Activated CD4-positive, alpha-beta memory T cell treated with anti-CD3 and anti-CD28 coated beads, Interleukin-2, amount 10 ng/mL, durations not matched to agents 7 days and 5 days (primary cell): Measurements from ENCODE around the gene LRP1. TPM values are rescaled to one million over a fixed set of nuclear protein-coding genes. Genes with fewer than 3 reads are reported as not detected.

Experiments
- CTCF ChIA-PET: fragments of 350-600 bp; sonication (Branson Sonifier 250); formaldehyde crosslinking; loops from one replicate; lab custom pipeline; 2021; ENCODE audit warnings: antibody characterized with exemption, inconsistent platforms; lab: Charles Lee
- POLR2A ChIA-PET: fragments of 350-600 bp; sonication (Branson Sonifier 250); formaldehyde crosslinking; loops from one replicate; lab custom pipeline; 2021; ENCODE audit warnings: antibody characterized with exemption; lab: Charles Lee
- DNase-seq: peaks from one replicate; pipeline ENCODE4 v3.0.0-alpha.2; 2020
- H3K27ac Mint-ChIP-seq: one replicate; pipeline ENCODE4 v1.8.0; 2021; ENCODE audit warnings: mild to moderate bottlenecking, mixed read lengths
- H3K27me3 Mint-ChIP-seq: one replicate; pipeline ENCODE4 v1.8.0; 2021; ENCODE audit warnings: mixed read lengths
- H3K36me3 Mint-ChIP-seq: one replicate; pipeline ENCODE4 v1.8.0; 2021; ENCODE audit warnings: low read depth, mixed read lengths
- H3K4me1 Mint-ChIP-seq: one replicate; pipeline ENCODE4 v1.8.0; 2021; ENCODE audit warnings: mixed read lengths
- H3K4me3 Mint-ChIP-seq: one replicate; pipeline ENCODE4 v1.8.0; 2021; ENCODE audit warnings: mild to moderate bottlenecking, mixed read lengths
- H3K9me3 Mint-ChIP-seq: one replicate; pipeline ENCODE4 v1.8.0; 2021; ENCODE audit warnings: mixed read lengths
- total RNA-seq, 2 experiments: library from RNA; stranded (reverse); gene quantifications; one replicate each; pipeline ENCODE4 v1.2.3, GENCODE V29; 2021

LRP1 gene
- total RNA-seq, 2 experiments from 2014 or later: 0.60 to 0.86 TPM

DNA sequence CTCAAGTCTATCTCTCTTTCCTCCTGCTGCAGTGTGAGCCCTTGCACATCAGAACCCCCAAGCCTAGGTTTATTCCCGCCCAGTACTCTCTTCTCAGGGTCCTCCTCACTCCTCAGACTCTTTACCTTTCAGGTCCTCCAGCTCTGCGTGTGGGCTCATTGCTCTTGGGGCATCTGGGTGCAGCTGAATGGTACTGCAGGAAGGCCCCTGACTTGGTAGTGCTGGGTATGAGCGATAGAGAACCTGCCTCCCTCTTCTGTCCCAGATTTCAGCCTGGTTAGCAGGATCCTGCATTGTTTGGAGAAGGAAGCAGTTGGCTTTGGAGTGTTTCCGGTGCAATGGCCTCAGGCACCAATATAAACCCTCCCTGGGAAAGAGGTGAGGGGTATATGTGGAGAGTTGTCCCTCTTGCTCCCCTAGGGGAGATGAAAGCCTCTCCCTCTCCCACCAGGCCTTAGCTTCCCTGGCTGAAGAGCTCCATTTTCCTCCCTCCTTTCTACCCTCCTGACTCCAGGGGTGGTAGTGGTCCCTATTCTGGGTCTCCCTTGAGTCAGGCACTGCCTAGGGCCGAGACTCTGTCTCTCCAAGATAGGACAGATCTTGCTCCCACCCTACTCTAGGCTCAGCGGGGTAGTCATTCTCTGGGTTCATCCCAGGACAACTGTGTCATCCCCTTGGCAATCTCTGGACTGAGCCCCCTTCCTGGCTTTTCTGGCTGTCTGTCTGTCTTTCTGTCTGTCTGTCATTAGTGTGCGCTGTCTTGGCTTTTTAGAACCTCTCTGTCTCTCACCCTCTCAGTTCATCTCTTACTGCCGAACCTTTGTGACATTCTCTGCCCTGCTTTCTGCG, 3.8 kb downstream of the LRP1 start:
- no peak overlapping the region for H3K27ac Mint-ChIP-seq
- H3K4me1 Mint-ChIP-seq: peaks cover 9% of the 10 kb centered on the region
- no peak for DNase-seq
- H3K36me3 Mint-ChIP-seq: no peaks in the 10 kb centered on the region
- H3K4me3 Mint-ChIP-seq: no peak overlapping the region
- H3K9me3 Mint-ChIP-seq: no peaks in the 10 kb centered on the region
- CTCF ChIA-PET: no interaction called here
- peaks cover 39% of the 10 kb centered on the region for H3K27me3 Mint-ChIP-seq
- POLR2A ChIA-PET: no interaction called here

- Mint-ChIP-seq H3K9me3 (no peaks in the 10 kb centered on the region), H3K27me3 (peaks cover 33% of the 10 kb centered on the region), H3K4me1 (peaks cover 5% of the 10 kb centered on the region), H3K4me3 (no peak overlapping the region), H3K36me3 (no peaks in the 10 kb centered on the region), H3K27ac (no peak overlapping the region)
- DNase-seq: no peak
- POLR2A ChIA-PET: no interaction called here
- CTCF ChIA-PET: no interaction called here
Observed at GRCh38 chr12:57133013-57133569, 4.8 kb downstream of the LRP1 start.

DNA sequence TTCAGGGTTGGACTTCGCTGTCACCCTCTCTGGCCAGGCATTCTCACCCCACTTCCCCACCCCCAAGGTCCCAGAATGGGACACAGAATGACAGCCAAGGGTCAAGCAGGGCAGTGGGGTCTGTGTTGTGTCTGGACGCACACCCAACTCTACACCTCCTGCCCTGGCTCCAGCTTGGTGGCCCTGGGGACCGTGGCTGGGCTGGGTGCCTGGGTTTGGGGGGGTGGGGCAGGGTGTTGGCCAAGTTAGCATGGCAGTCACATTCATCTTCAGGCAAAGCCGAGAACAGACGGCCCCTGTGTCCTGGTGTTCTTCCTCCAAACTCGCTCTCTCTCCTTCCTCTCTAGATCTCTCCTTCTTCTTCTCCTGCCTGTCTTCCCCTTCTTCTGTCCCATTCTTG, 5.6 kb downstream of the LRP1 start:
- no peak for DNase-seq
- Mint-ChIP-seq H3K27ac (no peak overlapping the region), H3K27me3 (peaks cover 31% of the 10 kb centered on the region), H3K36me3 (no peaks in the 10 kb centered on the region), H3K4me3 (no peak overlapping the region), H3K9me3 (no peaks in the 10 kb centered on the region), H3K4me1 (peaks cover 5% of the 10 kb centered on the region)
- ChIA-PET POLR2A (no interaction called here), CTCF (no interaction called here)

- CTCF ChIA-PET: interaction anchor here (1.1 kb wide), 1 partner anchor 11 kb away, joined by 3 read pairs; no protein-coding TSS in a partner anchor
- Mint-ChIP-seq H3K4me3 (no peak overlapping the region), H3K36me3 (no peaks in the 10 kb centered on the region), H3K9me3 (no peaks in the 10 kb centered on the region), H3K27me3 (peaks cover 28% of the 10 kb centered on the region), H3K27ac (no peak overlapping the region), H3K4me1 (peaks cover under 1% of the 10 kb centered on the region)
- POLR2A ChIA-PET: interaction anchor here (0.6 kb wide), 1 partner anchor 24 kb away, joined by 3 read pairs; the partner anchor contains the start of gene STAT6
- DNase-seq: no peak
Observed at GRCh38 chr12:57134949-57135348, 6.7 kb downstream of the LRP1 start.

- CTCF ChIA-PET: interaction anchor here (1.0 to 1.1 kb wide), 2 partner anchors 12 to 47 kb away, joined by 3 read pairs; no protein-coding TSS in a partner anchor
- H3K27ac Mint-ChIP-seq: no peak overlapping the region
Observed at GRCh38 chr12:57135527-57136326, 7.4 kb downstream of the LRP1 start.

GRCh38 chr12:57138526-57139272, 10.4 kb downstream of the LRP1 start:
- Mint-ChIP-seq H3K4me1 (no peaks in the 10 kb centered on the region), H3K36me3 (no peaks in the 10 kb centered on the region), H3K4me3 (no peak overlapping the region), H3K9me3 (no peaks in the 10 kb centered on the region), H3K27ac (no peak overlapping the region), H3K27me3 (peaks cover 2% of the 10 kb centered on the region)
- ChIA-PET POLR2A (no interaction called here), CTCF (interaction anchor here (0.8 kb wide), 1 partner anchor 11 kb away, joined by 3 read pairs; the partner anchor contains the start of gene LRP1)
- DNase-seq: no peak

More at GRCh38 chr12:57135527-57136326, 7.4 kb downstream of the LRP1 start:
- peaks cover 20% of the 10 kb centered on the region for H3K27me3 Mint-ChIP-seq
- no peaks in the 10 kb centered on the region for H3K9me3 Mint-ChIP-seq
- H3K4me1 Mint-ChIP-seq: no peaks in the 10 kb centered on the region
- H3K4me3 Mint-ChIP-seq: no peak overlapping the region
- DNase-seq: no peak
- POLR2A ChIA-PET: interaction anchor here (0.6 kb wide), 1 partner anchor 24 kb away, joined by 3 read pairs; the partner anchor contains the start of gene STAT6
- no peaks in the 10 kb centered on the region for H3K36me3 Mint-ChIP-seq

DNA sequence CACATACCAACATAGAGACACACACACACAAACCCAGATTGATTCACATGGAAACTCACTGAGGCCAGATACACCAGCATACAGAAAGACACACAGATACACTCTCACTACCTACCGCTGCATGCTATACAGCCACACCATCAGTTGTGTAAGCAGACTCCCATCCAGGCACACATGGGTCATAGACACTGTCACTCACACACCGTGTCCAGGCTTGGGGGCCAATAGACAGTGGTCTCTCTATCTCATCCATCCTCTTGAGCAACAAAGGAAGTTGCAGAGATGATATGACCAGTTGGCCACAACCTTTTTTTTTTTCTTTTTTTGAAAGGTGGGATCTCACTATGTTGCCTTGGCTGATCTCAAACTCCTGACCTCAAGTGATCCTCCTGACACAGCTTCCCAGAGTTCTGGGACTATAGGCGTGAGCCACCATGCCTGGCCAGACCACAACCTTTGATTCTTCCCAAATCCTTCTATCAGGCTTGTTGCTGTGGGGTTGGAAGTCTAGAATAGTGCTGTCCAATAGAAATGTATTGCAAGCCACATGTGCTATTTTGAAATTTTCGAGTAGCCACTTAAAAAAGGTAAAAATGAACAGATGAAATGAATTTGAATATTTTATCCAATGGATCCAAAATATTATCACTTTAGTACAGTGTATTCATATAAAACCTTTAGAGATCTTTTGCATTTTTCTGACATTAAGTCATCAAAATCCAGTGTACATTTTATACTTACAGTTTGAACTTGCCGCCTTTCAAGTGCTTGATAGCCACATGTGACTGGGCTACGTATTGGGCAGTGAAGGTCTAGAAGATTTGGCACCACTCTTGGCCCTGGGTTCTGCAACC, 11.7 kb downstream of the LRP1 start:
- DNase-seq: no peak
- H3K4me3 Mint-ChIP-seq: no peak overlapping the region
- CTCF ChIA-PET: no interaction called here

GRCh38 chr12:57141249-57141648, 13.0 kb downstream of the LRP1 start:
- Mint-ChIP-seq H3K27ac (no peak overlapping the region), H3K36me3 (no peaks in the 10 kb centered on the region), H3K9me3 (no peaks in the 10 kb centered on the region), H3K4me1 (no peaks in the 10 kb centered on the region), H3K27me3 (peaks cover 2% of the 10 kb centered on the region), H3K4me3 (no peak overlapping the region)
- CTCF ChIA-PET: interaction anchor here (1.1 kb wide), 1 partner anchor 17 kb away, joined by 3 read pairs; no protein-coding TSS in a partner anchor
- POLR2A ChIA-PET: no interaction called here
- DNase-seq: no peak

More for the DNA sequence above, 11.7 kb downstream of the LRP1 start:
- Mint-ChIP-seq H3K9me3 (no peaks in the 10 kb centered on the region), H3K27me3 (peaks cover 2% of the 10 kb centered on the region), H3K36me3 (no peaks in the 10 kb centered on the region), H3K27ac (no peak overlapping the region), H3K4me1 (no peaks in the 10 kb centered on the region)
- POLR2A ChIA-PET: no interaction called here

- H3K4me3 Mint-ChIP-seq: no peak overlapping the region
- H3K27ac Mint-ChIP-seq: no peak overlapping the region
- DNase-seq: no peak
- ChIA-PET POLR2A (no interaction called here), CTCF (no interaction called here)
- H3K27me3 Mint-ChIP-seq: peaks cover 2% of the 10 kb centered on the region
- H3K4me1 Mint-ChIP-seq: no peaks in the 10 kb centered on the region
- no peaks in the 10 kb centered on the region for H3K9me3 Mint-ChIP-seq
- H3K36me3 Mint-ChIP-seq: no peaks in the 10 kb centered on the region
Observed at GRCh38 chr12:57142121-57142520, 13.8 kb downstream of the LRP1 start.

DNA sequence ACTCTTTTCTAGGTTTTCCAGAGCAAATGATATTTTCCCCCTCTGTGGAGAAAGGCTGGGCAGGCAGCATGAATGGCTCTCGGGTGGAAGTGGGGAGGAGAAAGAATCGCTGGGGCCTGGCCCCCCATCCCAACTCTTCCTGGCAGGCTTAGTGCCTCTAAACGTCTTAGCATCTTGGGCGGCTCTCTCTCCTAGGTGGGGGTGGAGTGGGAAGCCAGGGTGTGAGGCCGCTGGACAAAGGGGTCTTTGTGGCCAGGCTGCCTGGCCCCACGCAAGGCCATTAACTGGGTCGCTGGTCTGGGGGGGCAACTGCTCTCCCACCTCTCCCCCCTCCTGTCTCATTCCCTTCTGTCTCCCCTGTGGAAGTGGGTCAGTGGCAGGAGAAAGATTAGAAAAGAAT, 14.4 kb downstream of the LRP1 start:
- no peak overlapping the region for H3K27ac Mint-ChIP-seq
- H3K4me3 Mint-ChIP-seq: no peak overlapping the region
- H3K9me3 Mint-ChIP-seq: no peaks in the 10 kb centered on the region
- H3K27me3 Mint-ChIP-seq: peaks cover 2% of the 10 kb centered on the region
- no peaks in the 10 kb centered on the region for H3K36me3 Mint-ChIP-seq
- CTCF ChIA-PET: no interaction called here
- no peaks in the 10 kb centered on the region for H3K4me1 Mint-ChIP-seq
- no peak for DNase-seq
- POLR2A ChIA-PET: no interaction called here

DNA sequence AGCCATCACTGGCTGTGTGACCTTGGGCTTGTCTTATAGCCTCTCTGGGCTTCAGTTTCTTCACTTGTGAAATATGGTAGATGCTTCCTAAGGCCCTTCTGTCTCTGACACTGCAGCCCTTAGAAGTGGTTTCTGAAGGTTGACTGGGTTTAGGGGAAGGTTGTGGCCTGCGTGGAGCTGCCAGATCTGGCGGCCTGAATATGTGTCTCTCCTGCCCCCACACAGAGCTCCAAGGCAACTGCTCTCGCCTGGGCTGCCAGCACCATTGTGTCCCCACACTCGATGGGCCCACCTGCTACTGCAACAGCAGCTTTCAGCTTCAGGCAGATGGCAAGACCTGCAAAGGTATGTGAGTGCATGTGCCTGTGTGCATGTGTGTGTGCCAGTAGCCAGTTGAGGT, 15.2 kb downstream of the LRP1 start:
- no peak for DNase-seq
- Mint-ChIP-seq H3K4me3 (no peak overlapping the region), H3K27ac (no peak overlapping the region), H3K27me3 (peaks cover 2% of the 10 kb centered on the region), H3K36me3 (no peaks in the 10 kb centered on the region), H3K9me3 (no peaks in the 10 kb centered on the region), H3K4me1 (no peaks in the 10 kb centered on the region)
- ChIA-PET CTCF (no interaction called here), POLR2A (no interaction called here)
